VCaP (cell line): Measurements from ENCODE around the gene TNFRSF12A.

Experiments
- H3K27ac ChIP-seq: fragments of 450-650 bp; 2 replicates; pipeline ENCODE4 v1.5.1; 2017
- CTCF ChIP-seq: fragments of 450-650 bp; conservative IDR thresholded peaks from 2 replicates; pipeline ENCODE4 v1.5.1; 2017; ENCODE audit warnings: mild to moderate bottlenecking, moderate library complexity

Gene TNFRSF12A

GRCh38 chr16:2980227-2981176 is 39.7 kb upstream of the TNFRSF12A start, which contains the start of gene PKMYT1:
Gene PKMYT1 (minus strand): TSS chr16:2980446. CDS start chr16:2979657, 789 bp downstream.
- no peak for TF ChIP-seq CTCF
- H3K27ac ChIP-seq = peak within 1 kb of the TSS; percentile 75

GRCh38 chr16:2981177-2981898 is 38.8 kb upstream of the TNFRSF12A start:
- H3K27ac ChIP-seq = peak overlapping the region; percentile 75
- no peak for TF ChIP-seq CTCF

- no peak overlapping the region for H3K27ac ChIP-seq
- TF ChIP-seq CTCF = no peak
Measured at GRCh38 chr16:2981899-2982250, 38.3 kb upstream of the TNFRSF12A start.

GRCh38 chr16:2982402-2982801 is 37.8 kb upstream of the TNFRSF12A start:
- TF ChIP-seq CTCF = no peak
- H3K27ac ChIP-seq = no peak overlapping the region

GRCh38 chr16:2983706-2984136 is 36.4 kb upstream of the TNFRSF12A start:
- no peak overlapping the region for H3K27ac ChIP-seq
- peak; percentile 92 for TF ChIP-seq CTCF

GRCh38 chr16:2985462-2985861 is 34.7 kb upstream of the TNFRSF12A start:
- H3K27ac ChIP-seq = no peak overlapping the region
- TF ChIP-seq CTCF = no peak

GRCh38 chr16:2985893-2986355 is 34.2 kb upstream of the TNFRSF12A start:
- no peak overlapping the region for H3K27ac ChIP-seq
- TF ChIP-seq CTCF = no peak
